Measurements from ENCODE around the gene VEGFA. TPM values are rescaled to one million over a fixed set of nuclear protein-coding genes. Genes with fewer than 3 reads are reported as not detected.

The VEGFA gene
- total RNA-seq, 1 donor from 2014 or later, result 267 TPM

- DNase-seq (ENCODE audit: low spot score, unreplicated experiment), result no peak
- Mint-ChIP-seq H3K27me3 (peaks cover 13% of the 10 kb centered on the region), H3K4me1 (ENCODE audit: low read depth) (peaks cover 24% of the 10 kb centered on the region), H3K27ac (peak overlapping the region; percentile 54), H3K4me3 (ENCODE audit: low read depth) (no peak overlapping the region), H3K9me3 (ENCODE audit: low read depth) (no peaks in the 10 kb centered on the region), H3K36me3 (ENCODE audit: insufficient read depth) (no peaks in the 10 kb centered on the region)
- no peak for TF ChIP-seq CTCF (IDR thresholded peaks at IDR 0.05; ENCODE audit: unreplicated experiment)
Observed at GRCh38 chr6:43743682-43744381, 26.2 kb upstream of the VEGFA start.

DNA sequence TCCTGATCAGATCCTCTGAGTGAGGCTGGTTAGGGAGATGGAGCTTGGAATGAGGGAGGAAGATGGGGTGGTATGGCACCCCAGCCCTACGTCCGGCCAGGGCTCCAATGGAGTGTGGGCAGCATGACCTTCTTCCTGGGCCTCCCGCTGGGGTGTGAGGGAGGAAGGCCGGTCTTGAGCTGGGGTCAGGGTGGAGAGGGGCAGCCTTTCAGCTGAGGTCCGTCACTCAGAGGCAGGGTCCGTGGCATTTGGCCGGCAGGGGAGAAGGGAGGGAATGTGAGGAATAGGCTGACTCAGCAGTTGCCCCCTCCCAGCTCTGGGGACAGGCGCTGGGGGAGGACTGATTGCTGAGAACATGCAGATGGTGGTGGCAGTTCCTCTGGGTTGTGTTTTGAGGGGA lies 25.5 kb upstream of the VEGFA start:
- Mint-ChIP-seq H3K27ac (no peak overlapping the region), H3K4me3 (ENCODE audit: low read depth) (no peak overlapping the region), H3K4me1 (ENCODE audit: low read depth) (peaks cover 24% of the 10 kb centered on the region), H3K27me3 (peaks cover 13% of the 10 kb centered on the region), H3K36me3 (ENCODE audit: insufficient read depth) (no peaks in the 10 kb centered on the region), H3K9me3 (ENCODE audit: low read depth) (no peaks in the 10 kb centered on the region)
- no peak for TF ChIP-seq CTCF (IDR thresholded peaks at IDR 0.05; ENCODE audit: unreplicated experiment)
- no peak for DNase-seq (ENCODE audit: low spot score, unreplicated experiment)

DNA sequence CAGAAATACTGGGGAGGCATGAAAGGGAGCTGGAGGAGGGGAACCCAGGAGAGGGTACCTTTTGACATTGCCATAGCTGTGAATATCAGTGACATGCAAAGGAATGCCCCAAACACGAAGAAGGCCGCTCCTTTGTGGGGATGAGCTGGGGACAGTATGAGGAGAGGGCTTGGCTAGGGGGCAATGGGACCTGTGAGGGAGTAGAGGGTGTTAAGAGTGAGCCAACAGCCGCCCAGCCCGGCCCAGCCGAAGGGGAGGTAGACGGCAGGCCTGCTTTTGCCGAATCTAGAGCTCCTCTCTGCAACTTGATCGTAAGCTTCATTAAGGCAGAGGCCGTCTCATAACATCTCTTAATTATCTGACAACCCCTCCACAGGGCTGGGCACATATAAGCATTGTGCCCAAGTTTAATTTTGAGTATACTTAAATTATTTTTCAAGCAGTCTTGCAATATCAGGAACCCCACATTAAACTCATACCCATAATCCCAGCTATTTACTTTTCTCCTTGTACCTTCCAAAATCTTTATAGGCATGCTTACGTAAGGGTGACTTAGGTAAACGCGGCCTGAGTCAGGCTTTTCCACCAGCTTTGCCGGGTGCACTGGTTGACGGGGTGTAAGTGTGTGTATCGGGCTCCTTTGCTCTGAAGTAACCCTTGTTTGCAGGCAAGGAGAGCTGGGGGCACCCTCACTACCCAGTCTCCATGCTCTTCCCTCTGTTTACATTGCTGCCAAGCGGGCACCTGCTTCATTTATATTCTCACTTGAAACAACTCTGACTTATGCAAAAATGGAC lies 24.9 kb upstream of the VEGFA start:
- no peak for DNase-seq (ENCODE audit: low spot score, unreplicated experiment)
- H3K4me3 Mint-ChIP-seq (ENCODE audit: low read depth), result no peak overlapping the region
- no peak for TF ChIP-seq CTCF (IDR thresholded peaks at IDR 0.05; ENCODE audit: unreplicated experiment)
- H3K36me3 Mint-ChIP-seq (ENCODE audit: insufficient read depth), result no peaks in the 10 kb centered on the region
- H3K9me3 Mint-ChIP-seq (ENCODE audit: low read depth), result no peaks in the 10 kb centered on the region
- peaks cover 24% of the 10 kb centered on the region for H3K4me1 Mint-ChIP-seq (ENCODE audit: low read depth)
- peaks cover 13% of the 10 kb centered on the region for H3K27me3 Mint-ChIP-seq
- no peak overlapping the region for H3K27ac Mint-ChIP-seq

GRCh38 chr6:43746071-43746470 lies 23.9 kb upstream of the VEGFA start:
- Mint-ChIP-seq H3K4me1 (ENCODE audit: low read depth) (peaks cover 24% of the 10 kb centered on the region), H3K27me3 (peaks cover 13% of the 10 kb centered on the region), H3K4me3 (ENCODE audit: low read depth) (no peak overlapping the region), H3K9me3 (ENCODE audit: low read depth) (no peaks in the 10 kb centered on the region), H3K27ac (no peak overlapping the region), H3K36me3 (ENCODE audit: insufficient read depth) (no peaks in the 10 kb centered on the region)
- TF ChIP-seq CTCF (IDR thresholded peaks at IDR 0.05; ENCODE audit: unreplicated experiment), result no peak
- DNase-seq (ENCODE audit: low spot score, unreplicated experiment), result no peak

- H3K36me3 Mint-ChIP-seq (ENCODE audit: insufficient read depth), result no peaks in the 10 kb centered on the region
- no peak for DNase-seq (ENCODE audit: low spot score, unreplicated experiment)
- peaks cover 22% of the 10 kb centered on the region for H3K4me1 Mint-ChIP-seq (ENCODE audit: low read depth)
Observed at GRCh38 chr6:43746613-43747102, 23.4 kb upstream of the VEGFA start.

More at GRCh38 chr6:43746613-43747102, 23.4 kb upstream of the VEGFA start:
- Mint-ChIP-seq H3K27me3 (peaks cover 13% of the 10 kb centered on the region), H3K4me3 (ENCODE audit: low read depth) (no peak overlapping the region), H3K27ac (no peak overlapping the region), H3K9me3 (ENCODE audit: low read depth) (no peaks in the 10 kb centered on the region)
- no peak for TF ChIP-seq CTCF (IDR thresholded peaks at IDR 0.05; ENCODE audit: unreplicated experiment)
